ENCODE measurements around the gene ZNF865. TPM values are rescaled to one million over a fixed set of nuclear protein-coding genes. Genes with fewer than 3 reads are reported as not detected.
A peak's percentile ranks its signal among the peaks of the same experiment; 100 is the strongest.

The ZNF865 gene
- polyA plus RNA-seq, 1 experiment, result 0.88 TPM

GRCh38 chr19:55656988-55657747 is 51.7 kb downstream of the ZNF865 start:
- ChIA-PET CTCF (interaction anchor here (0.5 to 1.8 kb wide), 3 partner anchors 11 to 24 kb away, joined by 4 to 8 read pairs (median 4); no protein-coding TSS in a partner anchor), POLR2A (interaction anchor here (1.0 kb wide), 1 partner anchor 76 kb away, joined by 3 read pairs; the partner anchor contains the start of gene ZNF579)
- peak overlapping the region; percentile 93 for H3K4me3 ChIP-seq (ENCODE audit: low read depth, low read length)
- H3K27me3 ChIP-seq (ENCODE audit: control insufficient read depth, insufficient read depth, low read length), result no peaks in the 10 kb centered on the region
- H3K9me3 ChIP-seq (ENCODE audit: control insufficient read depth, insufficient read depth, low read length), result no peaks in the 10 kb centered on the region; the same call in 1 of the 2 replicates
- H3K27ac ChIP-seq (ENCODE audit: low read depth, low read length), result no peak overlapping the region
- TF ChIP-seq CTCF (IDR thresholded peaks at IDR 0.05; ENCODE audit: low read depth, low read length), result no peak
- no peak for DNase-seq (ENCODE audit: low read depth, low spot score)

GRCh38 chr19:55658846-55659459 is 53.5 kb downstream of the ZNF865 start:
- POLR2A ChIA-PET, result no interaction called here
- CTCF ChIA-PET, result interaction anchor here (1.0 to 2.3 kb wide), 2 partner anchors 13 to 26 kb away, joined by 3 to 8 read pairs; no protein-coding TSS in a partner anchor
- H3K9me3 ChIP-seq (ENCODE audit: control insufficient read depth, insufficient read depth, low read length), result no peaks in the 10 kb centered on the region
- H3K4me3 ChIP-seq (ENCODE audit: low read depth, low read length), result no peak overlapping the region
- H3K27me3 ChIP-seq (ENCODE audit: control insufficient read depth, insufficient read depth, low read length), result no peaks in the 10 kb centered on the region
- no peak for DNase-seq (ENCODE audit: low read depth, low spot score)
- no peak overlapping the region for H3K27ac ChIP-seq (ENCODE audit: low read depth, low read length)
- no peak for TF ChIP-seq CTCF (IDR thresholded peaks at IDR 0.05; ENCODE audit: low read depth, low read length)

- Histone ChIP-seq H3K27me3 (ENCODE audit: control insufficient read depth, insufficient read depth, low read length) (no peaks in the 10 kb centered on the region), H3K27ac (ENCODE audit: low read depth, low read length) (no peak overlapping the region), H3K4me3 (ENCODE audit: low read depth, low read length) (no peak overlapping the region), H3K9me3 (ENCODE audit: control insufficient read depth, insufficient read depth, low read length) (no peaks in the 10 kb centered on the region)
- CTCF ChIA-PET, result interaction anchor here (0.6 to 2.3 kb wide), 3 partner anchors 12 to 27 kb away, joined by 3 to 8 read pairs (median 5); no protein-coding TSS in a partner anchor
- DNase-seq (ENCODE audit: low read depth, low spot score), result no peak
- POLR2A ChIA-PET, result interaction anchor here (0.7 kb wide), 1 partner anchor 10 kb away, joined by 7 read pairs; no protein-coding TSS in a partner anchor
- TF ChIP-seq CTCF (IDR thresholded peaks at IDR 0.05; ENCODE audit: low read depth, low read length), result no peak
These were observed 54.4 kb downstream of the ZNF865 start for GRCh38 chr19:55659822-55660221.

GRCh38 chr19:55660404-55660803 is 55.0 kb downstream of the ZNF865 start:
- no peak overlapping the region for H3K27ac ChIP-seq (ENCODE audit: low read depth, low read length)
- TF ChIP-seq CTCF (IDR thresholded peaks at IDR 0.05; ENCODE audit: low read depth, low read length), result no peak
- no peaks in the 10 kb centered on the region for H3K9me3 ChIP-seq (ENCODE audit: control insufficient read depth, insufficient read depth, low read length)
- CTCF ChIA-PET, result interaction anchor here (0.6 to 2.3 kb wide), 2 partner anchors 11 to 22 kb away, joined by 5 to 8 read pairs; no protein-coding TSS in a partner anchor
- no peak for DNase-seq (ENCODE audit: low read depth, low spot score)
- POLR2A ChIA-PET, result interaction anchor here (0.7 kb wide), 1 partner anchor 9 kb away, joined by 7 read pairs; no protein-coding TSS in a partner anchor
- no peaks in the 10 kb centered on the region for H3K27me3 ChIP-seq (ENCODE audit: control insufficient read depth, insufficient read depth, low read length)
- H3K4me3 ChIP-seq (ENCODE audit: low read depth, low read length), result no peak overlapping the region

Measured in AG04450 (cell line).